IMR-90 (cell line): Measurements from ENCODE around the gene SEL1L3. TPM values are rescaled to one million over a fixed set of nuclear protein-coding genes. Genes with fewer than 3 reads are reported as not detected.

Source experiments
- ATAC-seq: fragments of 200-7000 bp; cut with Tn5 transposase; 2 replicates; pipeline ENCODE4 v1.9.1; 2020; ENCODE audit warnings: low read depth, mild to moderate bottlenecking, moderate library complexity
- BruUV-seq: library from RNA; stranded (reverse); fragments of 400-500 nt; replicated peaks from 2 replicates; lab custom pipeline; 2021; lab: Mats Ljungman, UMichigan
- CTCF ChIA-PET: fragments of 300-600 bp; formaldehyde crosslinking; extraction: SDS; loops from one replicate; lab custom pipeline; 2021; ENCODE audit warnings: antibody characterized with exemption; lab: Yijun Ruan, JAX
- POLR2A ChIA-PET: fragments of 300-600 bp; sonication (Branson Sonifier 250); formaldehyde crosslinking; loops from one replicate; lab custom pipeline; 2022; ENCODE audit warnings: antibody characterized with exemption; ENCODE audit not compliant: unreplicated experiment; lab: Charles Lee
- DNase-seq: peaks from one replicate; pipeline ENCODE4 v3.0.0; 2013
- H2AFZ ChIP-seq: replicated peaks from 2 replicates; pipeline ENCODE3; 2013; ENCODE audit warnings: low read length, mild to moderate bottlenecking; ENCODE audit not compliant: poor library complexity
- H2AK5ac ChIP-seq: 2 replicates; pipeline ENCODE4 v1.6.1; 2013; ENCODE audit warnings: low read depth, low read length, inconsistent platforms
- H2AK9ac ChIP-seq: replicated peaks from 2 replicates; pipeline ENCODE3; 2013; ENCODE audit warnings: mild to moderate bottlenecking, low read depth, low read length, moderate library complexity; ENCODE audit not compliant: poor library complexity
- H2BK120ac ChIP-seq: 2 replicates; pipeline ENCODE4 v1.6.1; 2013; ENCODE audit warnings: low read depth, low read length, inconsistent platforms
- H2BK15ac ChIP-seq: 3 replicates; pipeline ENCODE4 v1.6.1; 2013; ENCODE audit warnings: low read depth, low read length, inconsistent platforms
- H2BK20ac ChIP-seq: 2 replicates; pipeline ENCODE4 v1.6.1; 2013; ENCODE audit warnings: low read depth, mild to moderate bottlenecking, inconsistent platforms, low read length, moderate library complexity
- H2BK5ac ChIP-seq: 2 replicates; pipeline ENCODE4 v1.6.1; 2013; ENCODE audit warnings: mild to moderate bottlenecking, low read depth, low read length, inconsistent platforms; ENCODE audit not compliant: poor library complexity, severe bottlenecking
- H3K14ac ChIP-seq: replicated peaks from 2 replicates; pipeline ENCODE4 v1.6.1; 2013; ENCODE audit warnings: low read depth, low read length, inconsistent platforms
- H3K18ac ChIP-seq: 2 replicates; pipeline ENCODE4 v1.6.1; 2013; ENCODE audit warnings: low read depth, low read length, control low read depth
- H3K23ac ChIP-seq: 2 replicates; pipeline ENCODE4 v1.6.1; 2013; ENCODE audit warnings: low read depth, low read length, inconsistent platforms
- H3K27ac ChIP-seq: 2 replicates; pipeline ENCODE4 v1.5.1; 2013; ENCODE audit warnings: mild to moderate bottlenecking, control low read depth, low read length; ENCODE audit not compliant: insufficient read depth
- H3K27me3 ChIP-seq: 2 replicates; pipeline ENCODE4 v1.6.1; 2013; ENCODE audit warnings: low read length; ENCODE audit not compliant: control insufficient read depth, insufficient read depth
- H3K36me3 ChIP-seq: 2 replicates; pipeline ENCODE4 v1.6.1; 2013; ENCODE audit warnings: low read length, mixed read lengths; ENCODE audit not compliant: control insufficient read depth, insufficient read depth
- H3K4ac ChIP-seq: 2 replicates; pipeline ENCODE4 v1.6.1; 2013; ENCODE audit warnings: low read depth, low read length, inconsistent platforms
- H3K4me1 ChIP-seq: 2 replicates; pipeline ENCODE4 v1.6.1; 2013; ENCODE audit warnings: low read length, mixed read lengths; ENCODE audit not compliant: control insufficient read depth, insufficient read depth
- H3K4me2 ChIP-seq: 2 replicates; pipeline ENCODE4 v1.6.1; 2013; ENCODE audit warnings: low read depth, mild to moderate bottlenecking, control low read depth, low read length, moderate library complexity
- H3K4me3 ChIP-seq: 2 replicates; pipeline ENCODE4 v1.5.1; 2013; ENCODE audit warnings: low read depth, mild to moderate bottlenecking, control low read depth, low read length, moderate library complexity; ENCODE audit not compliant: insufficient read depth
- H3K56ac ChIP-seq: 2 replicates; pipeline ENCODE4 v1.6.1; 2013; ENCODE audit warnings: low read length, inconsistent platforms; ENCODE audit not compliant: insufficient read depth; ENCODE audit errors: extremely low read depth
- H3K79me1 ChIP-seq, 2 experiments: 2 replicates each; pipeline ENCODE4 v1.6.1; 2013; ENCODE audit warnings: low read length in 2 of 2, inconsistent platforms in 1 of 2, low read depth in 1 of 2
- H3K9ac ChIP-seq: 2 replicates; pipeline ENCODE4 v1.6.1; 2013; ENCODE audit warnings: low read depth, low read length, control low read depth
- H3K9me1 ChIP-seq: 2 replicates; pipeline ENCODE4 v1.6.1; 2013; ENCODE audit warnings: low read length, inconsistent platforms; ENCODE audit not compliant: insufficient read depth
- H3K9me3 ChIP-seq: 2 replicates; pipeline ENCODE4 v1.6.1; 2013; ENCODE audit warnings: low read length; ENCODE audit not compliant: control insufficient read depth, insufficient read depth
- H4K20me1 ChIP-seq: 2 replicates; pipeline ENCODE4 v1.6.1; 2013; ENCODE audit warnings: low read length, inconsistent platforms; ENCODE audit not compliant: insufficient read depth
- H4K5ac ChIP-seq: 2 replicates; pipeline ENCODE4 v1.6.1; 2013; ENCODE audit warnings: mild to moderate bottlenecking, low read depth, low read length, control low read depth
- H4K8ac ChIP-seq, 2 experiments: 2 replicates each; pipeline ENCODE4 v1.6.1; 2013; ENCODE audit warnings: low read depth in 2 of 2, low read length in 2 of 2, control low read depth in 1 of 2, inconsistent platforms in 1 of 2
- H4K91ac ChIP-seq: 2 replicates; pipeline ENCODE4 v1.6.1; 2013; ENCODE audit warnings: low read depth, low read length, inconsistent platforms; ENCODE audit not compliant: insufficient read depth
- CEBPB ChIP-seq: IDR thresholded peaks from 2 replicates; pipeline ENCODE4 v1.6.1; 2012; ENCODE audit warnings: low read depth, low read length, improper control_type of control experiment
- CHD1 ChIP-seq: IDR thresholded peaks from 2 replicates; pipeline ENCODE4 v1.6.1; 2012; ENCODE audit warnings: low read depth, low read length, improper control_type of control experiment
- FOS ChIP-seq: fragments of 150-350 bp; IDR thresholded peaks from 2 replicates; pipeline ENCODE4 v1.6.1; 2016; ENCODE audit warnings: low read depth, low read length
- MAFK ChIP-seq: IDR thresholded peaks from 2 replicates; pipeline ENCODE4 v1.6.1; 2012; ENCODE audit warnings: low read depth, low read length, improper control_type of control experiment
- MAZ ChIP-seq: IDR thresholded peaks from 2 replicates; pipeline ENCODE4 v1.6.1; 2012; ENCODE audit warnings: low read depth, mild to moderate bottlenecking, low read length, improper control_type of control experiment, moderate library complexity, borderline replicate concordance
- MXI1 ChIP-seq: IDR thresholded peaks from 2 replicates; pipeline ENCODE4 v1.6.1; 2012; ENCODE audit warnings: low read depth, mild to moderate bottlenecking, low read length, moderate library complexity, borderline replicate concordance
- NFE2L2 ChIP-seq: fragments of 150-350 bp; IDR thresholded peaks from 2 replicates; pipeline ENCODE4 v1.6.1; 2016; ENCODE audit warnings: low read depth, mild to moderate bottlenecking, low read length
- POLR2A ChIP-seq: IDR thresholded peaks from 2 replicates; pipeline ENCODE4 v1.6.1; 2012; ENCODE audit warnings: mild to moderate bottlenecking, low read depth, low read length
- RAD21 ChIP-seq: IDR thresholded peaks from 2 replicates; pipeline ENCODE4 v1.6.1; 2012; ENCODE audit warnings: low read length, improper control_type of control experiment
- RCOR1 ChIP-seq: IDR thresholded peaks from 2 replicates; pipeline ENCODE4 v1.6.1; 2012; ENCODE audit warnings: mild to moderate bottlenecking, low read length, improper control_type of control experiment; ENCODE audit not compliant: insufficient replicate concordance
- SMC3 ChIP-seq: fragments of 150-350 bp; IDR thresholded peaks from 2 replicates; pipeline ENCODE4 v1.6.1; 2016; ENCODE audit warnings: low read depth, mild to moderate bottlenecking, antibody characterized with exemption, low read length, moderate library complexity
- WGBS, 2 experiments: methylation state at CpG; one replicate each; pipeline versions ENCODE4 v1.1.5 to v1.1.7; 2013; ENCODE audit warnings: missing lambda C conversion rate in 2 of 2; ENCODE audit not compliant: insufficient read length in 1 of 2; ENCODE audit errors: extremely low coverage in 2 of 2; 5-methylcytosine and 5-hydroxymethylcytosine counted together
- dilution Hi-C: fragments of 300-500 bp; cut with HindIII; formaldehyde crosslinking; loops from one replicate; pipeline ENCODE4 v1.14.3; 2018; ENCODE audit warnings: low sequenced_read_pairs; ENCODE audit not compliant: unreplicated experiment
- in situ Hi-C: fragments of 300-500 bp; cut with MboI; formaldehyde crosslinking; loops from 3 replicates; pipeline ENCODE4 v1.14.3; 2019; ENCODE audit warnings: low sequenced_read_pairs, inconsistent platforms, mixed read lengths
- intact Hi-C: fragments of 100-400 bp; cut with micrococcal nuclease; formaldehyde crosslinking; loops from 2 replicates; pipeline ENCODE4 v1.10.0; 2022
- polyA plus RNA-seq, 3 experiments: library from polyadenylated mRNA; depleted of rRNA; stranded (reverse); fragments of >200 nt; gene quantifications; 2 replicates each; pipeline ENCODE4 v1.2.3, GENCODE V29; 2012; ENCODE audit warnings: low replicate concordance in 1 of 3
- total RNA-seq: library from RNA; depleted of rRNA; stranded (reverse); fragments of >200 nt; gene quantifications from 2 replicates; pipeline ENCODE4 v1.2.3, GENCODE V29; 2012
- TF ChIP-seq, protein P1 (sequence below): fragments of 150-350 bp; IDR thresholded peaks from 2 replicates; pipeline ENCODE4 v1.6.1; 2016; ENCODE audit warnings: low read depth, mild to moderate bottlenecking, low read length, moderate library complexity, borderline replicate concordance
- TF ChIP-seq, protein P2 (sequence below): fragments of 150-350 bp; IDR thresholded peaks from 2 replicates; pipeline ENCODE4 v1.6.1; 2017; ENCODE audit warnings: mild to moderate bottlenecking, antibody characterized with exemption, low read length, low read depth
- TF ChIP-seq, protein P3 (sequence below): conservative IDR thresholded peaks from 2 replicates; pipeline ENCODE4 v1.5.1; 2012; ENCODE audit warnings: mild to moderate bottlenecking, low read depth, low read length, improper control_type of control experiment

Gene SEL1L3
- total and polyA plus RNA-seq, 2 of the 4 experiments (the other 2 are of a cell fraction): 16.4 to 43.7 TPM

DNA sequence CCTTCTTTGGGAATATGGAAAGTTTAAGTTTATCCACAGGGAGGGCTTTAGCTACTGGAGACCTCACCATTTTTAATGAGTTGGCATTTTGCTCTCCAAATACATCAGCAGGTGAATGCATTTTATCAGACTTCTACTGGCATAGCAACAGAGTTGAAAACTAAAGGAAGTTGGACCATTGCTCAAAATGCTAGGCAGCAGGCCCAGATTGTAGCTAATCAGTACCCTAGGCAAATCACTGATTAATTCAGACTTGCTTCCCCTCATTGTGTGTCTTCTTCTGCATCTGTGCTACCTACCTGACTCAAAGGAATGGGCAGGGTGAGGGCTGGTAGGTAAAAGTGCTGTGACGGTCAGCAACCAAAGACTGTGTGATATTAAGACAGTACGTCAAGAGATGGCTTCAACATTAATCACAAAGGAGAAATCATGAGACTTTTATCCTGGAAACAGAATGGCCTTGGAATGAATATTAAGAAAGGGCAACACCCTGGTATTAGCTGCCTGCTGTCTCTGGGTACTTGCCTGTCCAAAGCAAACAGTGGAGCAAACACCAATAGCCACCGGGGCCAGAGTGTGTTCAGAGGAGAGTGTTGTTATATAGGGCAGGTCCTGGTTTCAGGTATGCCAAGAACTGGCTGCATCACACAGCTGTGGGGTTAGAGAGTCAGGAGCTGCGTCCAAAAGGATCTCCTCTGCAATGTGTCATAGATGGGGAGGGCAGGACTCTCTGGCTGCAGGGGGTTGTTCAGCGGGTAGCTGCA, 34.2 kb upstream of the SEL1L3 start:
- no peak overlapping the region for H4K91ac ChIP-seq
- no peak overlapping the region for H2BK5ac ChIP-seq
- no peak overlapping the region for H3K23ac ChIP-seq
- no peak overlapping the region for H2BK120ac ChIP-seq
- no peaks in the 10 kb centered on the region for H3K9me1 ChIP-seq
- no peak overlapping the region for H2BK20ac ChIP-seq
- ChIA-PET POLR2A (no interaction called here), CTCF (no interaction called here)
- H3K4ac ChIP-seq: no peak overlapping the region
- no peak overlapping the region for H3K14ac ChIP-seq
- no peak overlapping the region for H3K18ac ChIP-seq
- 80% methylated on average over 1 of the region's 5 CpGs; no CpG with 5 or more reads in 1 of the 2 experiments for WGBS, 2 experiments
- no peak for TF ChIP-seq POLR2A
- no peak for TF ChIP-seq RCOR1
- no peak for TF ChIP-seq SMC3
- TF ChIP-seq, protein P1, sequence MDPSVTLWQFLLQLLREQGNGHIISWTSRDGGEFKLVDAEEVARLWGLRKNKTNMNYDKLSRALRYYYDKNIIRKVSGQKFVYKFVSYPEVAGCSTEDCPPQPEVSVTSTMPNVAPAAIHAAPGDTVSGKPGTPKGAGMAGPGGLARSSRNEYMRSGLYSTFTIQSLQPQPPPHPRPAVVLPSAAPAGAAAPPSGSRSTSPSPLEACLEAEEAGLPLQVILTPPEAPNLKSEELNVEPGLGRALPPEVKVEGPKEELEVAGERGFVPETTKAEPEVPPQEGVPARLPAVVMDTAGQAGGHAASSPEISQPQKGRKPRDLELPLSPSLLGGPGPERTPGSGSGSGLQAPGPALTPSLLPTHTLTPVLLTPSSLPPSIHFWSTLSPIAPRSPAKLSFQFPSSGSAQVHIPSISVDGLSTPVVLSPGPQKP: no peak
- TF ChIP-seq, protein P2, sequence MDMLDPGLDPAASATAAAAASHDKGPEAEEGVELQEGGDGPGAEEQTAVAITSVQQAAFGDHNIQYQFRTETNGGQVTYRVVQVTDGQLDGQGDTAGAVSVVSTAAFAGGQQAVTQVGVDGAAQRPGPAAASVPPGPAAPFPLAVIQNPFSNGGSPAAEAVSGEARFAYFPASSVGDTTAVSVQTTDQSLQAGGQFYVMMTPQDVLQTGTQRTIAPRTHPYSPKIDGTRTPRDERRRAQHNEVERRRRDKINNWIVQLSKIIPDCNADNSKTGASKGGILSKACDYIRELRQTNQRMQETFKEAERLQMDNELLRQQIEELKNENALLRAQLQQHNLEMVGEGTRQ: no peak
- no peak for TF ChIP-seq CHD1
- no peak for TF ChIP-seq MAZ
- TF ChIP-seq RAD21: no peak
- no peak for TF ChIP-seq CEBPB
- TF ChIP-seq NFE2L2: no peak
- TF ChIP-seq MXI1: no peak
- TF ChIP-seq, protein P3, sequence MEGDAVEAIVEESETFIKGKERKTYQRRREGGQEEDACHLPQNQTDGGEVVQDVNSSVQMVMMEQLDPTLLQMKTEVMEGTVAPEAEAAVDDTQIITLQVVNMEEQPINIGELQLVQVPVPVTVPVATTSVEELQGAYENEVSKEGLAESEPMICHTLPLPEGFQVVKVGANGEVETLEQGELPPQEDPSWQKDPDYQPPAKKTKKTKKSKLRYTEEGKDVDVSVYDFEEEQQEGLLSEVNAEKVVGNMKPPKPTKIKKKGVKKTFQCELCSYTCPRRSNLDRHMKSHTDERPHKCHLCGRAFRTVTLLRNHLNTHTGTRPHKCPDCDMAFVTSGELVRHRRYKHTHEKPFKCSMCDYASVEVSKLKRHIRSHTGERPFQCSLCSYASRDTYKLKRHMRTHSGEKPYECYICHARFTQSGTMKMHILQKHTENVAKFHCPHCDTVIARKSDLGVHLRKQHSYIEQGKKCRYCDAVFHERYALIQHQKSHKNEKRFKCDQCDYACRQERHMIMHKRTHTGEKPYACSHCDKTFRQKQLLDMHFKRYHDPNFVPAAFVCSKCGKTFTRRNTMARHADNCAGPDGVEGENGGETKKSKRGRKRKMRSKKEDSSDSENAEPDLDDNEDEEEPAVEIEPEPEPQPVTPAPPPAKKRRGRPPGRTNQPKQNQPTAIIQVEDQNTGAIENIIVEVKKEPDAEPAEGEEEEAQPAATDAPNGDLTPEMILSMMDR: no peak
- TF ChIP-seq FOS: no peak
- TF ChIP-seq MAFK: no peak
- in situ Hi-C loops: no loop called here
- H4K5ac ChIP-seq: no peak overlapping the region
- H4K8ac ChIP-seq: no peak overlapping the region
- DNase-seq (no peak), ATAC-seq (no peak)
- H3K79me1 ChIP-seq: no peaks in the 10 kb centered on the region
- no peak overlapping the region for H2AK9ac ChIP-seq
- H3K4me1 ChIP-seq: no peaks in the 10 kb centered on the region
- H3K9me3 ChIP-seq: no peaks in the 10 kb centered on the region
- no peak overlapping the region for H3K27ac ChIP-seq
- dilution Hi-C loops: no loop called here
- no peak overlapping the region for H2BK15ac ChIP-seq
- no TSS peak for BruUV-seq
- H4K20me1 ChIP-seq: no peaks in the 10 kb centered on the region
- no peaks in the 10 kb centered on the region for H3K36me3 ChIP-seq
- no peaks in the 10 kb centered on the region for H3K27me3 ChIP-seq
- H3K4me3 ChIP-seq: no peak overlapping the region
- H3K9ac ChIP-seq: no peak overlapping the region
- H3K56ac ChIP-seq: no peak overlapping the region
- no peak overlapping the region for H2AFZ ChIP-seq
- H3K4me2 ChIP-seq: no peak overlapping the region
- 0 out of 2 replicates have a peak overlapping the region, but pooled peaks have one; percentile 6 for H2AK5ac ChIP-seq
- intact Hi-C loops: no loop called here
